MM.1S (cell line): ENCODE data around the gene MAP3K3.

Experiments
- DNase-seq: peaks from one replicate; pipeline ENCODE4 v3.0.0-alpha.2; 2015
- H2AFZ ChIP-seq: fragments of 300-600 bp; sonication (generic); 2 replicates; pipeline ENCODE4 v1.6.0; 2016; ENCODE audit warnings: antibody characterized with exemption, low read length
- H3F3A ChIP-seq: fragments of 300-600 bp; sonication (generic); 2 replicates; pipeline ENCODE4 v1.6.1; 2016; ENCODE audit warnings: mild to moderate bottlenecking, antibody characterized with exemption, low read length, moderate library complexity, mixed read lengths; ENCODE audit not compliant: insufficient read depth
- H3K27ac ChIP-seq: fragments of 300-600 bp; sonication (generic); 2 replicates; pipeline ENCODE4 v1.5.1; 2016; ENCODE audit warnings: mild to moderate bottlenecking, low read length
- H3K27me3 ChIP-seq: fragments of 300-600 bp; sonication (generic); replicated peaks from 2 replicates; pipeline ENCODE4 v1.6.0; 2016; ENCODE audit warnings: low read length; ENCODE audit not compliant: insufficient read depth
- H3K36me3 ChIP-seq: fragments of 300-600 bp; sonication (generic); replicated peaks from 2 replicates; pipeline ENCODE4 v1.6.1; 2016; ENCODE audit warnings: mild to moderate bottlenecking, low read length, mixed read lengths; ENCODE audit not compliant: insufficient read depth
- H3K4me1 ChIP-seq: fragments of 300-600 bp; sonication (generic); 2 replicates; pipeline ENCODE4 v1.6.1; 2016; ENCODE audit warnings: low read length, mixed read lengths
- H3K4me2 ChIP-seq: fragments of 300-600 bp; sonication (generic); 2 replicates; pipeline ENCODE4 v1.6.0; 2016; ENCODE audit warnings: low read depth, low read length
- H3K4me3 ChIP-seq: fragments of 300-600 bp; sonication (generic); 2 replicates; pipeline ENCODE4 v1.5.1; 2016; ENCODE audit warnings: low read length, mixed read lengths
- H3K79me2 ChIP-seq: fragments of 300-600 bp; sonication (generic); 2 replicates; pipeline ENCODE4 v1.6.1; 2016; ENCODE audit warnings: mixed run types, low read length, mixed read lengths
- H3K9ac ChIP-seq: fragments of 300-600 bp; sonication (generic); 2 replicates; pipeline ENCODE4 v1.6.1; 2016; ENCODE audit warnings: low read length, mixed read lengths
- H3K9me2 ChIP-seq: fragments of 300-600 bp; sonication (generic); replicated peaks from 2 replicates; pipeline ENCODE4 v1.6.1; 2016; ENCODE audit warnings: mild to moderate bottlenecking, low read length, mixed read lengths; ENCODE audit not compliant: insufficient read depth
- H3K9me3 ChIP-seq: fragments of 300-600 bp; sonication (generic); replicated peaks from 2 replicates; pipeline ENCODE4 v1.6.1; 2016; ENCODE audit warnings: mild to moderate bottlenecking, low read length, mixed read lengths; ENCODE audit not compliant: insufficient read depth
- H4K20me1 ChIP-seq: fragments of 300-600 bp; sonication (generic); 2 replicates; pipeline ENCODE4 v1.6.1; 2016; ENCODE audit warnings: mild to moderate bottlenecking, low read length, moderate library complexity, mixed read lengths; ENCODE audit not compliant: insufficient read depth
- EZH2 ChIP-seq: fragments of 300-600 bp; sonication (generic); optimal IDR thresholded peaks from 2 replicates; pipeline ENCODE3; 2017; ENCODE audit warnings: low read depth, mild to moderate bottlenecking, antibody characterized with exemption, low read length, mixed read lengths
- EZH2phosphoT487 ChIP-seq: fragments of 300-600 bp; sonication (generic); IDR thresholded peaks from 2 replicates; pipeline ENCODE4 v1.6.1; 2018; ENCODE audit warnings: antibody characterized with exemption, low read length
- TF ChIP-seq, protein P1 (sequence below): fragments of 300-600 bp; sonication (generic); IDR thresholded peaks from 2 replicates; pipeline ENCODE4 v1.5.1; 2016; ENCODE audit warnings: antibody characterized with exemption, low read length, mixed read lengths

MAP3K3 gene

DNA sequence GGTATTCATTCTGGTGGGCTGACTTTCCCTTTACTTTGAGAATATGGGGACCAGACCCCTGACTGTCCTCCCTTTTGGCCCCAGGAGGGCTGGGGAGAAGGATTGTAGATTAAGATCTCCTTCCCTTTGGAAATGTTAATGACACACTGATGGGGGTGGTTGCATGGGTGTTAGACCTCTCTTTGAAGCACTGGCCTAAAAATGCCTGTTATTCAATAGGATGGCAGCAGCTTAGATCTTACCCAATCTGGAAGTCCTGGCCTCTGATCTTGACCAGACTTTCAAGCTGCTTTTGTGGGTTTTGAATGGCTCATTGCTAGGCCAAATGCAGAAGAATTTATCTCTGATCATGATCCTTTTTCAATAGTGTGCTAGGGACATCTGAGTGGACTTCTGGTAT, 25.7 kb downstream of the MAP3K3 start:
- no peak overlapping the region for H3K4me3 ChIP-seq
- 0 out of 2 replicates have a peak, but pooled peaks cover 3% of the 10 kb centered on the region for H4K20me1 ChIP-seq
- H3K9ac ChIP-seq, result no peak overlapping the region
- TF ChIP-seq EZH2, result no peak
- TF ChIP-seq, protein P1, sequence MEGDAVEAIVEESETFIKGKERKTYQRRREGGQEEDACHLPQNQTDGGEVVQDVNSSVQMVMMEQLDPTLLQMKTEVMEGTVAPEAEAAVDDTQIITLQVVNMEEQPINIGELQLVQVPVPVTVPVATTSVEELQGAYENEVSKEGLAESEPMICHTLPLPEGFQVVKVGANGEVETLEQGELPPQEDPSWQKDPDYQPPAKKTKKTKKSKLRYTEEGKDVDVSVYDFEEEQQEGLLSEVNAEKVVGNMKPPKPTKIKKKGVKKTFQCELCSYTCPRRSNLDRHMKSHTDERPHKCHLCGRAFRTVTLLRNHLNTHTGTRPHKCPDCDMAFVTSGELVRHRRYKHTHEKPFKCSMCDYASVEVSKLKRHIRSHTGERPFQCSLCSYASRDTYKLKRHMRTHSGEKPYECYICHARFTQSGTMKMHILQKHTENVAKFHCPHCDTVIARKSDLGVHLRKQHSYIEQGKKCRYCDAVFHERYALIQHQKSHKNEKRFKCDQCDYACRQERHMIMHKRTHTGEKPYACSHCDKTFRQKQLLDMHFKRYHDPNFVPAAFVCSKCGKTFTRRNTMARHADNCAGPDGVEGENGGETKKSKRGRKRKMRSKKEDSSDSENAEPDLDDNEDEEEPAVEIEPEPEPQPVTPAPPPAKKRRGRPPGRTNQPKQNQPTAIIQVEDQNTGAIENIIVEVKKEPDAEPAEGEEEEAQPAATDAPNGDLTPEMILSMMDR, result no peak
- TF ChIP-seq EZH2phosphoT487, result no peak
- no peak for DNase-seq
- no peaks in the 10 kb centered on the region for H3K9me3 ChIP-seq
- H3F3A ChIP-seq, result peaks cover 3% of the 10 kb centered on the region; the same call in 1 of the 2 replicates
- H3K27ac ChIP-seq, result no peak overlapping the region
- no peaks in the 10 kb centered on the region for H3K27me3 ChIP-seq
- no peak overlapping the region for H3K4me2 ChIP-seq
- peaks cover 22% of the 10 kb centered on the region for H3K4me1 ChIP-seq
- no peaks in the 10 kb centered on the region for H3K9me2 ChIP-seq
- no peaks in the 10 kb centered on the region for H3K36me3 ChIP-seq
- no peaks in the 10 kb centered on the region for H3K79me2 ChIP-seq
- H2AFZ ChIP-seq, result no peak overlapping the region

DNA sequence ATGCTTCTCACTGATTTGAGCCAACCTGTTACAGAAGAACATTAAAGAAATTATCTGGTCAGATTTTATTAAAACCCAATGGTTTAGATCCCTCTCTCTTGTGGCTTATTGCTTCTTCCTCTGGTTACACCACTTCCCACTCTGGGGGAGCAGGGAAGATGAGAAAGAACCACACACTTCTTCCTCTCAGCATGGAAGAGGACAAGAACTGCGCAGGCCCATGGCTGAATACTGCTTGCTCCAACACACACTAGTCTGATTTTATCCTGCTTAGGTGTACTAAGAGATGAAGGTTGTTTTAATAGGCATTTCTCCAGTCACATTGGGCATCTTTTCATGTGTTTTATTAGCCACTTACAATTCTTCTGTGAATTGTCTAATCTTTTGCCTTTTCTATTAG, 27.6 kb downstream of the MAP3K3 start:
- H4K20me1 ChIP-seq, result 0 out of 2 replicates have a peak, but pooled peaks cover 3% of the 10 kb centered on the region
- no peaks in the 10 kb centered on the region for H3K36me3 ChIP-seq
- H3K4me1 ChIP-seq, result peaks cover 22% of the 10 kb centered on the region
- H3K9me2 ChIP-seq, result no peaks in the 10 kb centered on the region
- no peak for DNase-seq
- no peak overlapping the region for H3K27ac ChIP-seq
- H2AFZ ChIP-seq, result no peak overlapping the region
- H3K4me3 ChIP-seq, result no peak overlapping the region
- TF ChIP-seq, protein P1, result no peak
- TF ChIP-seq EZH2phosphoT487 (no peak), EZH2 (no peak)
- H3F3A ChIP-seq, result peaks cover 3% of the 10 kb centered on the region; the same call in 1 of the 2 replicates
- no peaks in the 10 kb centered on the region for H3K79me2 ChIP-seq
- no peaks in the 10 kb centered on the region for H3K9me3 ChIP-seq
- H3K27me3 ChIP-seq, result no peaks in the 10 kb centered on the region
- H3K9ac ChIP-seq, result no peak overlapping the region
- no peak overlapping the region for H3K4me2 ChIP-seq

DNA sequence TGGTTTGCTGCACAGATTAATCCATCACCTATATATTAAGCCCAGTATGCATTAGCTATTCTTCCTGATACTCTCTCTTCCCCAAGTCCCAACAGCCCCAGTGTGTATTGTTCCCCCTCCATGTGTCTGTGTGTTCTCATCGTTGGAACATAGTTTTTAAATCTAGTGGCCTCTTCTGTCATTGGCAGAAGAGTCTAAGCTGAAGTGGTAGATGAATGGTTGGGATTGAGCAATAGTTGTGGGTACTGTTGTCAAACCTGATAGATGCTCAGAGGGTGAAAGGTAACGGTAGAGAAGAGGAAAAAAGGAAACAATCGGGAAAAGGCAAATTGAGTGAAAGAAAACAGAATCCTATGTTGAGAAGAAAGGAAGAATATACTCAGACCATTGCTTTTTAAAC, 29.9 kb downstream of the MAP3K3 start:
- no peak for TF ChIP-seq EZH2
- Histone ChIP-seq H3K4me1 (peaks cover 6% of the 10 kb centered on the region), H3F3A (no peaks in the 10 kb centered on the region), H3K4me2 (no peak overlapping the region), H3K36me3 (no peaks in the 10 kb centered on the region), H3K27me3 (no peaks in the 10 kb centered on the region), H2AFZ (no peak overlapping the region), H3K79me2 (no peaks in the 10 kb centered on the region), H4K20me1 (0 out of 2 replicates have a peak, but pooled peaks cover 3% of the 10 kb centered on the region), H3K9me2 (no peaks in the 10 kb centered on the region), H3K9me3 (no peaks in the 10 kb centered on the region), H3K9ac (no peak overlapping the region), H3K27ac (no peak overlapping the region), H3K4me3 (no peak overlapping the region)
- no peak for DNase-seq

DNA sequence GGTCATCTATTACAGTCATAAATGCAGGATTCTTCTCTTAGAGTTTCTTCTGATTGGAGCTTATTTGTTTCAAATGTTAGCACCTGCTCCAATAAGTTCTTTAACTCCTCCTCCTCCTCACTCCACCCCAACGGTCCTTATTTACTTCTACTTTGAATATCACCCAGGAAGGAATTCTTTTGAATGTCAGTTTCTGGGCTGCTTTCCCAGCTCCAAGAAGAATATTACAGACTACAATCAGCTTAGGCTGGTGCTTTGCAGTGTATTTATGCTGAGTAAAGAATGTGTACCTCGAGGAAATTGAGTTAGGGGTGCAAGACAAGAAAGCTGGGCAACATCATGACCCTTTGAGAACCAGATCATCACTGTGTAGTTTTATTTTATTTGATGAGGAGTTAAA, 30.8 kb downstream of the MAP3K3 start:
- Histone ChIP-seq H3K27ac (no peak overlapping the region), H4K20me1 (0 out of 2 replicates have a peak, but pooled peaks cover 3% of the 10 kb centered on the region), H3K4me3 (no peak overlapping the region), H2AFZ (no peak overlapping the region), H3K36me3 (no peaks in the 10 kb centered on the region), H3F3A (no peaks in the 10 kb centered on the region), H3K4me2 (no peak overlapping the region), H3K9ac (no peak overlapping the region), H3K9me3 (no peaks in the 10 kb centered on the region), H3K27me3 (no peaks in the 10 kb centered on the region), H3K79me2 (no peaks in the 10 kb centered on the region), H3K4me1 (no peaks in the 10 kb centered on the region), H3K9me2 (no peaks in the 10 kb centered on the region)
- TF ChIP-seq, protein P1, result no peak
- DNase-seq, result no peak
